ENCODE data around the gene DEPDC5.

- TF ChIP-seq, protein P1, sequence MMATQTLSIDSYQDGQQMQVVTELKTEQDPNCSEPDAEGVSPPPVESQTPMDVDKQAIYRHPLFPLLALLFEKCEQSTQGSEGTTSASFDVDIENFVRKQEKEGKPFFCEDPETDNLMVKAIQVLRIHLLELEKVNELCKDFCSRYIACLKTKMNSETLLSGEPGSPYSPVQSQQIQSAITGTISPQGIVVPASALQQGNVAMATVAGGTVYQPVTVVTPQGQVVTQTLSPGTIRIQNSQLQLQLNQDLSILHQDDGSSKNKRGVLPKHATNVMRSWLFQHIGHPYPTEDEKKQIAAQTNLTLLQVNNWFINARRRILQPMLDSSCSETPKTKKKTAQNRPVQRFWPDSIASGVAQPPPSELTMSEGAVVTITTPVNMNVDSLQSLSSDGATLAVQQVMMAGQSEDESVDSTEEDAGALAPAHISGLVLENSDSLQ (IDR thresholded peaks at IDR 0.05): no peak
- TF ChIP-seq ZNF274 (IDR thresholded peaks at IDR 0.05; ENCODE audit: insufficient read depth, insufficient read length): no peak
- TF ChIP-seq NFYB (IDR thresholded peaks at IDR 0.05; ENCODE audit: insufficient read depth, low read depth, low read length): no peak
- TF ChIP-seq ETV6 (conservative IDR thresholded peaks at IDR 0.05 in 1 of 2, IDR thresholded peaks at IDR 0.05 in 1 of 2; ENCODE audit: borderline replicate concordance in 1 of 2, low read depth in 1 of 2): no peak
- TF ChIP-seq CTCF (IDR thresholded peaks at IDR 0.05 in 2 of 3, conservative IDR thresholded peaks at IDR 0.05 in 1 of 3; ENCODE audit: control insufficient read depth in 2 of 3, extremely low read depth in 1 of 3, insufficient read depth in 1 of 3, low read depth in 3 of 3, low read length in 3 of 3): no peak
- no peak for TF ChIP-seq SMARCA5 (IDR thresholded peaks at IDR 0.05)
- TF ChIP-seq MAX (IDR thresholded peaks at IDR 0.05; ENCODE audit: low read depth, low read length): no peak
- TF ChIP-seq RCOR1 (conservative IDR thresholded peaks at IDR 0.05; ENCODE audit: low read depth, low read length): no peak
- TF ChIP-seq, protein P2, sequence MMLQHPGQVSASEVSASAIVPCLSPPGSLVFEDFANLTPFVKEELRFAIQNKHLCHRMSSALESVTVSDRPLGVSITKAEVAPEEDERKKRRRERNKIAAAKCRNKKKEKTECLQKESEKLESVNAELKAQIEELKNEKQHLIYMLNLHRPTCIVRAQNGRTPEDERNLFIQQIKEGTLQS (IDR thresholded peaks at IDR 0.05; ENCODE audit: borderline replicate concordance, extremely low read depth, low read depth, low read length): no peak
- TF ChIP-seq, protein P3, sequence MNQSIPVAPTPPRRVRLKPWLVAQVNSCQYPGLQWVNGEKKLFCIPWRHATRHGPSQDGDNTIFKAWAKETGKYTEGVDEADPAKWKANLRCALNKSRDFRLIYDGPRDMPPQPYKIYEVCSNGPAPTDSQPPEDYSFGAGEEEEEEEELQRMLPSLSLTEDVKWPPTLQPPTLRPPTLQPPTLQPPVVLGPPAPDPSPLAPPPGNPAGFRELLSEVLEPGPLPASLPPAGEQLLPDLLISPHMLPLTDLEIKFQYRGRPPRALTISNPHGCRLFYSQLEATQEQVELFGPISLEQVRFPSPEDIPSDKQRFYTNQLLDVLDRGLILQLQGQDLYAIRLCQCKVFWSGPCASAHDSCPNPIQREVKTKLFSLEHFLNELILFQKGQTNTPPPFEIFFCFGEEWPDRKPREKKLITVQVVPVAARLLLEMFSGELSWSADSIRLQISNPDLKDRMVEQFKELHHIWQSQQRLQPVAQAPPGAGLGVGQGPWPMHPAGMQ (IDR thresholded peaks at IDR 0.05; ENCODE audit: borderline replicate concordance): no peak
- TF ChIP-seq NFXL1 (IDR thresholded peaks at IDR 0.05; ENCODE audit: borderline replicate concordance): no peak
Observed at GRCh38 chr22:31904651-31905050, 150.8 kb downstream of the DEPDC5 start.
